Loucy (cell line): Measurements from ENCODE around the gene BACH2.

Source experiments
- CTCF ChIP-seq: fragments of 200-600 bp; sonication (generic); conservative IDR thresholded peaks from 2 replicates; pipeline ENCODE4 v1.5.1; 2014; ENCODE audit warnings: mild to moderate bottlenecking, antibody characterized with exemption, low read length
- EZH2phosphoT487 ChIP-seq: fragments of 200-600 bp; IDR thresholded peaks from 2 replicates; pipeline ENCODE4 v1.6.1; 2018; ENCODE audit warnings: antibody characterized with exemption, mild to moderate bottlenecking, moderate library complexity, borderline replicate concordance

DNA sequence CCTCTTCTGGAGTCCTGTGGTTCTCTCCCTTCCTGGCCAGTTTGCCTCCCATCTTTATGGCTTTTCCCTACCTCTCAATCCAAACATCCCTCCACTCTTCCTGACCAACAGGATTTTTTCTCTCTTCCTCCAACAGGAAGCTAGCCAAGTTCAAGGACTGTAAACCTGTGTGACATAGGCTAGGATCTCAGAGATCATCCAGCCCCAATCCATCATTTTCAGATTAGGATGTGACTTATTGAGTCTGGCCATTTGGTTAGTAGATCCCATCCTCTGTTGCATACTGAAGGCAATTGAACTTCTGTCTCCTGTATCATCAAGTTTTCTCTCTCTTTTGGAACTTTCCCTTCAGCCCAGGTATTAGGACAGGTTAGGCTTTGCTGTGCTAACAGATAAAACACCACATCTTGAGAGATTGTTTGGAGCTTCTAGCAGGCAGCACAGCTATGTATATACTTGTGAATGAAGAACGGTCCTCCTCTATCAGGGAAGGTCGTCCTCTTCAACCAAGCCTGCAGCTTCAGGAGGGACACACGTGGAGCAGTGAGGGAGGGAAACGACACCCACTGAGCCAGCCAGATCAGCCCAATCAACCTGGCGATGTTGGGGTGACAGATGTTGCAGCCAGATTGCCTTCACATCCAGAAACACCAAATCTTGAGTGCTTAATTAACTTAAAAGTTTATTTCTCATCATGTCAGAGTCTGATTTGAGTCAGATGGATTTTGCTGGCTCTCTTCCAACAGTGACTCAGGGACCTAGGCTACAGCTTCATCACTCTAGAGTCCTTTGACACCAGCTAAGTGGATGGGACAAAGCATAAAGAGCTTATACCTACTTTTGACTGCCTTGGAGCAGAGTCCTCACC is 295.5 kb downstream of the BACH2 start:
- TF ChIP-seq CTCF (no peak), EZH2phosphoT487 (no peak)
